ENCODE measurements around the gene HRK. TPM values are rescaled to one million over a fixed set of nuclear protein-coding genes. Genes with fewer than 3 reads are reported as not detected.
A peak's percentile ranks its signal among the peaks of the same experiment; 100 is the strongest.

The HRK gene
- total and polyA plus RNA-seq, 10 of the 15 experiments (the other 5 are each of a cell fraction or from before 2014, with no cell fraction given) = not detected

- TF ChIP-seq JUND (IDR thresholded peaks at IDR 0.05; ENCODE audit: low read depth, low read length) (0 out of 2 replicates have a peak, but pooled peaks have one; percentile 26), SUPT20H (IDR thresholded peaks at IDR 0.05; ENCODE audit: borderline replicate concordance, control insufficient read depth, low read depth, low read length) (no peak), STAT3 (IDR thresholded peaks at IDR 0.05; ENCODE audit: low read depth, low read length) (no peak), JUNB (IDR thresholded peaks at IDR 0.05) (peak; percentile 51; the same call in 1 of the 2 replicates), ZZZ3 (IDR thresholded peaks at IDR 0.05; ENCODE audit: control insufficient read depth, insufficient read length, low read depth) (no peak), NR2F1 (conservative IDR thresholded peaks at IDR 0.05) (peak; percentile 47; the same call in 1 of the 2 replicates), ATF7 (IDR thresholded peaks at IDR 0.05; ENCODE audit: low read depth) (peak; percentile 81), HDGF (IDR thresholded peaks at IDR 0.05) (peak; percentile 55; the same call in 1 of the 2 replicates)
Measured at GRCh38 chr12:116916714-116917114, 35.5 kb upstream of the HRK start (continued).

GRCh38 chr12:116916122-116916521 lies 34.9 kb upstream of the HRK start:
- ChIA-PET RAD21 (ENCODE audit: unreplicated experiment) (interaction anchor here (0.6 to 1.4 kb wide), 2 partner anchors 110 to 213 kb away, joined by 3 to 4 read pairs; no protein-coding TSS in a partner anchor), CTCF (interaction anchor here (0.6 to 1.0 kb wide), 3 partner anchors 17 to 212 kb away, joined by 3 read pairs; no protein-coding TSS in a partner anchor), SMC1A (ENCODE audit: uncharacterized antibody, unreplicated experiment) (interaction anchor here (0.9 kb wide), 1 partner anchor 207 kb away, joined by 3 read pairs; no protein-coding TSS in a partner anchor), POLR2A (interaction anchor here (0.6 kb wide), 1 partner anchor 1055 kb away, joined by 4 read pairs; no protein-coding TSS in a partner anchor)
- H3K9me3 ChIP-seq (replicated peaks; ENCODE audit: control insufficient read depth, insufficient read depth, low read length) = no peaks in the 10 kb centered on the region; the same call in 2 of the 3 replicates
- no peak overlapping the region for H3K4me2 ChIP-seq (ENCODE audit: control insufficient read depth, insufficient read depth)
- peaks cover 3% of the 10 kb centered on the region; the same call in 1 of the 2 replicates for H4K20me1 ChIP-seq (ENCODE audit: control insufficient read depth, insufficient read depth)
- no peak for DNase-seq (ENCODE audit: low read depth, low spot score)
- no peaks in the 10 kb centered on the region for H3K36me3 ChIP-seq (ENCODE audit: control insufficient read depth in 2 of 2, insufficient read depth in 2 of 2, low read length in 1 of 2)
- peaks cover 4% of the 10 kb centered on the region; the same call in 1 of the 2 replicates for H3K4me1 ChIP-seq (ENCODE audit: control insufficient read depth, insufficient read depth, low read length)
- no peak for FAIRE-seq
- no peak overlapping the region for H2AFZ ChIP-seq (ENCODE audit: control insufficient read depth, low read depth, low read length)
- ATAC-seq = no peak
- H3K4me3 ChIP-seq = no peak overlapping the region
- H3K27me3 ChIP-seq (replicated peaks in 1 of 2; ENCODE audit: control insufficient read depth in 2 of 2, insufficient read depth in 2 of 2, low read length in 1 of 2) = 0 out of 4 replicates have a peak, but pooled peaks cover 0 to 3% of the 10 kb centered on the region in 2 experiments
- H3K79me2 ChIP-seq (ENCODE audit: control insufficient read depth, insufficient read depth, low read length) = peaks cover 1% of the 10 kb centered on the region
- H3K27ac ChIP-seq (ENCODE audit: control insufficient read depth, insufficient read depth) = no peak overlapping the region
- no TSS peak for BruUV-seq (replicated peaks)
- no peak overlapping the region for H3K9ac ChIP-seq (ENCODE audit: control insufficient read depth, insufficient read depth, low read length)
- in situ Hi-C loops (cut with MboI) = no loop called here
- intact Hi-C loops (cut with micrococcal nuclease; ENCODE audit: unreplicated experiment) = no loop called here
- TF ChIP-seq ETV6 (conservative IDR thresholded peaks at IDR 0.05 in 1 of 2, IDR thresholded peaks at IDR 0.05 in 1 of 2; ENCODE audit: borderline replicate concordance in 1 of 2, low read depth in 1 of 2) (no peak), ZZZ3 (IDR thresholded peaks at IDR 0.05; ENCODE audit: control insufficient read depth, insufficient read length, low read depth) (no peak), ESRRA (IDR thresholded peaks at IDR 0.05; ENCODE audit: low read length) (no peak), SUPT20H (IDR thresholded peaks at IDR 0.05; ENCODE audit: borderline replicate concordance, control insufficient read depth, low read depth, low read length) (no peak), EP300 (IDR thresholded peaks at IDR 0.05; ENCODE audit: borderline replicate concordance in 1 of 2, control insufficient read depth in 1 of 2, low read depth in 2 of 2, low read length in 2 of 2) (no peak), GATAD2B (conservative IDR thresholded peaks at IDR 0.05; ENCODE audit: low read depth) (no peak), MXI1 (IDR thresholded peaks at IDR 0.05; ENCODE audit: low read depth, low read length) (no peak), ATF7 (IDR thresholded peaks at IDR 0.05; ENCODE audit: low read depth) (no peak), NFYA (IDR thresholded peaks at IDR 0.05; ENCODE audit: borderline replicate concordance, low read depth, low read length) (no peak), MEF2B (IDR thresholded peaks at IDR 0.05; ENCODE audit: partially characterized antibody, poor library complexity, severe bottlenecking) (no peak), RUNX3 (IDR thresholded peaks at IDR 0.05; ENCODE audit: low read length) (no peak), MYC (IDR thresholded peaks at IDR 0.05; ENCODE audit: insufficient read depth, insufficient read length, insufficient replicate concordance, low read length, severe bottlenecking) (no peak), SIN3A (IDR thresholded peaks at IDR 0.05; ENCODE audit: low read depth, low read length) (no peak), TCF7 (IDR thresholded peaks at IDR 0.05; ENCODE audit: borderline replicate concordance) (no peak), POU2F2 (IDR thresholded peaks at IDR 0.05; ENCODE audit: borderline replicate concordance, low read depth, low read length) (no peak), PML (IDR thresholded peaks at IDR 0.05; ENCODE audit: low read length) (no peak), HDGF (IDR thresholded peaks at IDR 0.05) (no peak), SIX5 (IDR thresholded peaks at IDR 0.05; ENCODE audit: low read depth, low read length, severe bottlenecking) (no peak)

All from GM12878 (cell line).